HG02642 (cell line): ENCODE results near the gene RPL18A.

Experiments used
- ATAC-seq: cut with Tn5 transposase; IDR thresholded peaks from one replicate; pipeline ENCODE4 v1.9.1; 2021; ENCODE audit warnings: mild to moderate bottlenecking; ENCODE audit not compliant: unreplicated experiment, poor library complexity

The RPL18A gene

DNA sequence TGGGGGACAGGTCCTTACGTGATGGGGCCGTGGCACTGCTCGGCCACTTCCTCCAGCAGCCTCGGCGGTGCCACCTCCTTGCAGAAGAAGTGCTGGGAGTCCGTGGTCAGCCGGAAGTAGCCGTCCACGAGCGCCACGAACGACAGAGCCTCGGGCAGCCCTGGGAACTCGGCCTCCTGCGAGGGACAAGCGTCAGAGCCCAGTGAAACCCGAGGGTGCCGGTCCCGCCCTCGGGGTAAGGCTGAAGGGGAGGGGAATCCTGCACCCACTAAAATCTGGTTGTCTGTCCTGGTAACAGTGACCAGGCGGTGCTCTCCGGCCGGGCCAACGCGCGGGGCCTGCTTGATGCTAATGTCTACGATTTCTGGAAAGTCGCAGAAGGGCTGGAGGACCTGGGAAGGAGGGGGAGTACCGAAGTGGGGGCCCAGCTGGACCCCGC, 18.3 kb upstream of the RPL18A start:
- ATAC-seq = no peak

DNA sequence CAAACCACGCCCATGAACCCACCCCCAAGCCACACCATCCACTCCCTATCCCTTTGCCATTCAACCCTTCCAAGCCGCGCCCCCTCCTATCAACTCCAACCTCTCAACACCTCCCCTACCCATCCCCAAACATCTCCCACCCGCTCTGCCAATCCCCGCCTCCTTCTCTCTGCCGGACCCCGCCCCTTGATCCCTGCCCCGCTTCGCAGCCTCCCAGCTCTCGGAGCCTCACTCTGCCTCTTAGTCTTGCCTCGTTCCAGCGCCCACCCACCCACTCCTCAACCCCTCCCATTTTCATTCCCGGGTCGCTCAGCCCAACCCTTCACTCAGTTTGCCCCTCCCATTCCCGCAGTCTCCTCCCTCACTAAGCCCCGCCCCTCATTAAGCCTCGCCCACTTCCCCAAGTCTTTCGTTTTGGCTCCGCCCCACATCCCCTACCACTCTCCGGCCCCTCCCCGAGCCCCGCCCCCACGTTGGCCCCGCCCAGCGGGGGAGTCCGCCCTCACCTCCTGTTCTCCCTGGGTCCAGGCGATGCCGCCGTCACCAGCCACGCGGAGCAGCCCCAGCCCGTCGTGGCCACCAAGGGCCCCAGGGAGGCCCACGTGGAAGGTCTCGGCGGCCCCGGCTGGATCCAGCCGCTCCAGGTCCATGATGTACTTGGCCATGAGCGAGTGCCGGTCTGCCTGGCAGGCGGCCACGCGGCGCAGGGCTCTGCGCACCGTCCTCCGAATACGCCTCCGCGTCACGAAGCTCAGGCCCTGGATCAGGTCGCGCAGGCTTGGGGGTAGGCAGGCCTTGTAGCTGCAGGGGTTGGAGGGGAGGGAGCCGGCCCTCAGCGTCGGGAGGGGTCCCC, 17.7 kb upstream of the RPL18A start:
- ATAC-seq = no peak

DNA sequence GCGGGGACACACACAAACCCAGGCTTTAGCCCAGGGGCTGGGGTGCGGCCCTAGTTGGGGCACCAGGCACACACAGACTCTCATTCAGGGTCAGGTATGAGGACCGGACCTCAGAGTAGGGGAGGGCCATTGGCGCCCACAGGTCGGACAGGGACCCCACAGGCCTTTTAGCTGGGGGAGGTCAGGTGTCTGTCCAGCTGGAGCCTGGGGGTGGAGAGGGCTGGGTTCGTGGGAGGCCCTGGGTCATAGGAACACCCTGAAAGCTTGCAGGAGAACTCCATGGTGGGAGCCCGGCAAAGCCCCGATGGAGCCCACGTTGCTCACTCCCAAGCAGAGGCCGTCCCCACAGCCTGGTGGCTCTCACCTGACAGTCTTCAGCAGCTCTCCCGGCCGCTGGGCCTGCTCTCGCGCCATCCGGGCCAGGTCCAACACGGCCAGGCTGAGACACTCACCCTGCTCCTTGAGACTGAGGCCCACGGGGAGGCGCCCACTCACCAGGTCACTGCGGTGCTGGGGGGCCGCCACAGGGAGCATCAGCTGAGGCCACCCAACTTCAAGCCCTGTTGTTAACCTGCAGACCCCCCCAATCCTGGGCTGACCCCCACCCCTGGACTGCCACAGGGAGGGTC, 16.9 kb upstream of the RPL18A start:
- ATAC-seq = no peak

DNA sequence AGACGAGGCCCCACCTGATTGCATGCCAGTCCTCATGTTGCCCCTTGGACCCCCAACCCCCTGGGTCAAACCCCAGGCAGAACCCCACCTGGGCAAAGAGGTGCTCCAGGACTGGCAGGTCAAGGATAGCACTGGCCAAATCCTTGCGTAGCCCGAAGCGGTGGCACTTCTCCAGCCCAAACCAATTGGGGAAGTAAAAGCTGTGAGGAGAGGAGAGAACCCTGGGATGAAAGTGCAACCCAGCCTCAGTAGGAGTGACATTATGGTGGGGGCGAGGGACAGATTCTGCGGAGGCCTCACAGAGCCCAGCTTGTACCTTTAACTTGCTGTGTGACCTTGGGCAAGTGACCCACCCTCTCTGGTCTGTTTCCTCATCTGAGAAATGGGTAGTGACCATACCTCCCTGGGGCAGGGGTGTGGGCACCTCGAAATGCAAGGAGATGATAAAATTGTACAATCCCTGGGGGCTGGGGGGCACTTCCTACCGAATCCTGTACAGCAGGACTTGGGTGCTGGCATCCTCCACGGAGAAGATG, 16.4 kb upstream of the RPL18A start:
- no peak for ATAC-seq

DNA sequence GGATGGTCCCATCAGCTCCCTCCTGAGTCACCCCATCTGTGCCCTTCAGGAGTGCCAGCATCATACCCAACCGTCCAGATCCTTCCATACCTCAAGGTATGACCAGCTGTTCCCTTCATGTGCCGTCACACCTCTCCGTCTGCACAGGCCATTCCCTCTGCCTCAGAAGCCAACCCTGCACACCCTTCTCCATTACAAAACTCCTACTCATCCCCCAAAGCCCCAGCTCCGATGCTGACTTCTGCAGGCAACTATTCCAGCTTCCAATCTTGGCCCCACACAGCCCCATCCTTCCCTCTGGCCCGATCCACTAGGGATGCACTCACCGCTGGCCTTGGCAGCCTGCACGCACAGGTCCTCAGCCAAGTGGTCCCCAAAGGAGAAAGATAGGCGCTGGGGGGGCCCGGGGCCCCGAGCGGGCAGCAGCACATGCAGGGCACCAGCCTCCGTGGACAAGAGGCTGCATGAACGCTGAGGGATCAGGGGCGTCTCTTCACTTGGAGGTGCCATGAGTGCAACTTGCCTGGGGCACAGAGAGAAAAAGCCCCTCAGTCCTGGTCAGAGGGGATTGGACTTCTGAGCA, 15.7 kb upstream of the RPL18A start:
- ATAC-seq = no peak

DNA sequence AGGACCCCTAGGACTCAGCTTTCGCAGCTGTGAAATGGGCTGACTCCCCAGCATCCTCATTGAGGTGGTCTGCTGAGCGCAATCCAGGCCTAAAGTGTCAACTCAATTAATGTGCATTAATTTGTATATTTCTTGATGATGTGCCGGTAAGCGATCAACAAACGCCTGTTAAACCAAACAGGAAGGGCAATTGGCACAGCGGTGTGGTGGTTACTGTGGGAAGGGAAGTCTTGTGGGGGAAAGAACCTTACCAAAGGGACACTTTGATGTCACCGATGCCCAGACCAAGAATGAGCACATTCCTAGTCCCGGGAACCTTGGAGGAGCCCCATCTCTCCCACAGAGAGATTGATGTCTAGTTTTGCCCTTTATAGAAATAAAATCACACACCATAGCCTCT, 13.6 kb upstream of the RPL18A start:
- ATAC-seq = no peak

DNA sequence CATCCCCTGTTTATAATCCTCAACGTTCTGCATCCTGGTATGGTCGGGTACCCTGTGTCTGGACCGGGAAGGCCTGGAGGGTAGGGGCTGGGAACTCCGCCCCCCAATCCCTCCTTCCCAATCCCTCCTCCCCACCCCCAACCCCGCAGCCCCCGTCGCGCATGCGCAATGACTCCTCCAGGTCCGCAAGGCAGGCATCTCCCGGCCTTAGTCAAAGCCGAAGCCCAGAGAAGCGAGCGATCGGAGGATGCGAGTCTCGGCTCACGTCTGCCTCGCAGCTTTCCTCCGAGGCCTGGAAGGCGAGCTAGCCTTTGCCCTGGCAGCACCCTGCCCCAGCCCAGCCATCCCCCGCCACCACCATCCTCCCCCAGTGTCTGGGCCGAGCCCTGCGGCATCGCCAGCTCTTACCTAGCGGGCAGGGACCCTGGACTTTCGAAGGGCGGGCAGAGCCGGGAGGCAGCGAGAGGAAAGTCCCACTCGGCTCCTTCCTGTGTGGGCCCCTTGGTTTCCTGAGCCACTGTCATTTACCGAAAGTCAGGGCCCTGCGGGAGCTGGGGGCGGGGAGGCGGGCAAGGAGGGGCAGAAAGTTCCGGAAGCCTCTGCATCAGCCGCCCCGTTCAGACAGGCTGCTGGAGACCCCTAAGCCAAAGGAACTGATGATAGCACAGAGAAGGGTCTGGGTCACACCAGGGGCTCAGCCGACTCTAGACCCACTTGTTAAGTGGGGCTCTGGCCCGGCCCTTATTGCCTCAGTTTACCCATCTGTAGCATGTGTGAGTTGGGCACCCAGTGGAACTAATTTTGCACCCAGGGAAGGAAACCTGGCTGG, 12.0 kb upstream of the RPL18A start, which contains the start of gene JAK3:
Gene JAK3, minus strand, starts transcription at position 445 of the 829 bp plus-strand sequence. CDS start 3,565 bp downstream, outside the sequence.
- peak; percentile 80 for ATAC-seq

DNA sequence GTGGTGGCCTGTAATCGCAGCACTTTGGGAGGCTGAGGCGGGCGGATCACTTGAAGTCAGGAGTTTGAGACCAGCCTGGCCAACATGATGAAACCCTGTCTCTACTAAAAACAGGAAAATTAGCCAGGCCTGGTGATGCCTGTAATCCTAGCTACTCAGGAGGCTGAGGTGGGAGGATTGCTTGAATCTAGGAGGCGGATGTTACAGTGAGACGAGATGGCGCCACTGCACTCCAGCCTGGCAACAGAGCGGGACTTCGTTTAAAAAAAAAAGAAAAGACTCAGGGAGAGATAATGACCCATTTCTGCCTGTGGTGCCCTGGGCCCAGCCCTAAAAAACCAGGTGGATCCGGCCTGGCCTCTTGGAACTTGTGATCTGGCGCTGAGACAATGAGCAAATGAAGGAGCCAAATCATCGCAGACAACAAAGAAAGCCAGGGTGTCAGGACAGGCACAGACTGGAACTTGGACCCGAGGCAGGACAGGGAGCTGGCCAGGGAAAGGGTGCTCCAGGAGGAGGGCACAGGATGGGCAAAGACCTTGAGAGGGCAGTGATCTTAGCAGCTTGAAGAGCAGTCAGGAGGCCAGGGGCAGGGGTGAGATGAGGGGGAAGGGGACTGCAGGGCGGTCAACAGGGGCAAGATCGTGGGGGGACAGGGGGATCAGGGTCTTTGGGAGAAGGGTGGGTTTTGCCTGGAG, 11.0 kb upstream of the RPL18A start:
- no peak for ATAC-seq

DNA sequence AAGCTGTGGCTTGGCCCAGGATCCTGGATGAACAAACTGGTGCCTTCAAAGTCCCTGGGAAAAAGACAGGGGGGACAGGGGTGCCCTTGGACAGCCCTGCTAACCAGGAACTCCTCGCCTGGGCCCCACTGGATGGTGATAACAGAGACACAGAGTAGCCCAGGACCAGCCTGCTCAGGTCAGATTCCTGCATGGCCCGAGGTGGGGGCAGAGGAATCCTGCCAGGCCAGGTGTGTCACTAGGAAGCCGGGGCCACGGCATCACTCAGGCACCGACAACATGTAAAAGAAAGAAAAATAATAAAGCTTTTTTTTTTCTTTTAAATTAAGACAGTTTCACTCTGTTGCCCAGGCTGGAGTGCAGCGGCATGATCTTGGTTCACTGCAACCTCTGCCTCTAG, 5.6 kb upstream of the RPL18A start:
- no peak for ATAC-seq

DNA sequence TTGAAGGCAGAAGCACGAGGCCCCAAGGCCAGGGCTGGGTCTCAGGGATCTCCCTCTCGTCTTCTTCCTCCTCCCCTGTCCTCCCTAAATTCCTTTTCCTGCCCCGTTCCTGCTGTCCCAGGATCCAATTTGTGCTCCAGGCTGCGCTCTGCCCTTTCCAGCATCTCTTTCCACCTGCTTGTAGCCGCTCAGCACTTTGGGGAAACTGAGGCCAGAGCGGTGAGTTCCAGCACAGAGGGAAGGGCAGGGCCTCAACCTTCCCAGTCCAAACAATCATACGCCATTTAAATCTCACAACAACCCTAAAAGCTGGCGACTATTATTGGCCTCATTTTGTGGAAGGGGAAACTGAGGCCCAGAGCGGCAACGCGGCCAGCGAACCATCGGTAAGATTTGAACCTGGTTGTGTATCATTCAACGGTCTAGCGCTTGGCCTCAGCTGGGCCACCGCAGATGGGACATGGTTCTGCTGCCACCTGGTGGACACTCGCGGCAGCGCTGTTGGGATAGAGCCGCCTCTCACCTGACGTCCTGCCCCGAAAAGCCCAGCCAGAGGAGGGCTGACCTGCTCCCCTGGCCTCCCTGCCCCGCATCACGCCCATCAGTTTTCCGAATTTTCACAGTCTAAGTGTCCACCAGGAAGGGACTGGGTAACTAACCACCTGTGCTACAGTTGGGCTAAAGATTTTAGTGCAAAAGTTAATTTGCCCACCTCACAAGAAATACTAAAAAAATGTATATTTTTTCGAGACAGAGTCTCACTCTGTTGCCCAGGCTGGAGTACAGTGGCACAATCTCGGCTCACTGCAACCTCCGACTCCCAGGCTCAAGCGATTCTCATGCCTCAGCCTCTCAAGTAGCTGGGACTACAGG, 4.2 kb upstream of the RPL18A start:
- no peak for ATAC-seq

DNA sequence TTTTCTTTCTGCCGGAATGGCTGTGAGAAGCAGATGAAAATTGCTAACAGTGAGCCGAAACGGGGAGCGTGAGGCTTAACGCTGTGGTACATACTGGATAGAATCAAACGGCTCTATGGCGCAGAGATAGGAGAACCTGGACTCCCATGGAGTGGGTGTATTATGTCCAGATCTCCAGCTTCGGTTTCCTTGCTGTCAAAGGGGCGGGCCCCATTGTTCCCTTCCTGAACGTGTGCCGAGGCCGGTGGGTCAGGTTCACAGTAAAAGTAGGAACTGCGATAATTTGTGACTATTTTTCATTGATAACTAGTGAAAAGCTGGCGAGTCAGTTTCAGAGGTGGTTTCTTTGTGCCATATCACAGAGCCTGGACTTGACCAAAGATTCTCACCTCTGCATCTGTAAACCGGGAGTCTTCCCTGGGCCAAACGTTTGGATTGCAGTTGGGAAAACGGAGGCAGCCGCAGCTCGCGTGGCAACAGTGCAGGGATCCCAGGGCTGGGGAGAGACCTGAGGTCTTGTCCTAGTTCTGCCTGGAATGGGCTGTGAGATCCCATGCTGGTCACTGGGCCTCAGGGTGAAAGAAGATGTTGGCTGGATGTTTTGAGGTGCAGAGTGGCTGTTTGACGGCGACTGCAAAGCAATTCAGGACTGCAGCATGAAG, 752 bp downstream of the RPL18A start:
- ATAC-seq = no peak

DNA sequence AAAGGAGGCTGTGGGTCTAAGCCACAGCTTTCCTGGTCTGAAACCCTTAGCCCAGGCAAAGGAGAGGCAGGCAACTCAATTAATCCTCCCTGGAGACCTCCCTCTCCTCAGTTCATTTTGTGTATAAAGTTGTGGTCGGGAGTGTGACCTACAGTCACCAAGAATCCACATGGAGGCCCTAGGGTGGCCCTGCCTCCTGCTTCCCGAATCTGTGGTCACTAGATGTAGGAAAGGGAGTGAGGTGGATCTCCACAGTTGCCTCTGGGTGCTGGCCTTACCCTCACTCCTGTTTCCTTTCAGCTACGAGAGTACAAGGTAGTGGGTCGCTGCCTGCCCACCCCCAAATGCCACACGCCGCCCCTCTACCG, 1.3 kb downstream of the RPL18A start:
- no peak for ATAC-seq

DNA sequence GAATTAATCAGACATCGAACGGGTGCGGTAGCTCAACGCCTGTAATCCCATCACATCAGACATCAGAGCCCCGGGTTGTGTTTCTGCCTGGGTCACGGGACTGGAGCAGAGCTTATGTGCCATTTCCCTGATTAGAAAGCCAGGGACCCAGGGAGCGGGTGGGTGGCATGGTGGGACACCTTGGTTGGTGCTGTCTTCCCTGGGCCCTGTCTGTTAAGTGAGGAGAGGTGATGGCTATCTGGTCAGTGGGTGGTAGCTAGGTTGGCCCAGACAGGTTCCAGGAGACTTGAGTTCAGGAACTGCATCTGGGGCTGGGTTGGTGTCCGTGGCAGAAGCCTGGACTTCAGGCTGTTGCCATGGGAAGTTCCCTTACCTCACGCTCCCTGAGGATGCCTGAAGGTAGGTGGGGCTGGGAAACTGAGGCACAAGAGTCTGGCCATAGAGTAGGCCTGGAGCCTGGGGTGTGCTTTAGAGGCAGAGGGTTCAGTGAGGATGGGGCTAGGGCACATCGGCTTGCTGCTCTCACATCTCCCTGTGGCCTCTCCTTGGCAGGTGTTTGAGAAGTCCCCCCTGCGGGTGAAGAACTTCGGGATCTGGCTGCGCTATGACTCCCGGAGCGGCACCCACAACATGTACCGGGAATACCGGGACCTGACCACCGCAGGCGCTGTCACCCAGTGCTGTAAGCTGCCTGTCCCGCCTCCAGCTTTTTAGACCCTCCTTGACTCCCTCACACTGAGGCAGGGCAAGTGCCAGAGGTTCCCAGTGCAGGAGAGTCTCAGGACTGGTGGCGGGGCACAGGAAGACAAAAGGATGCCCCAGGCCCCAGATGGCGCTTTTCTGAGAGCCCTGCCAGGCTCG, 2.1 kb downstream of the RPL18A start:
- ATAC-seq = no peak

DNA sequence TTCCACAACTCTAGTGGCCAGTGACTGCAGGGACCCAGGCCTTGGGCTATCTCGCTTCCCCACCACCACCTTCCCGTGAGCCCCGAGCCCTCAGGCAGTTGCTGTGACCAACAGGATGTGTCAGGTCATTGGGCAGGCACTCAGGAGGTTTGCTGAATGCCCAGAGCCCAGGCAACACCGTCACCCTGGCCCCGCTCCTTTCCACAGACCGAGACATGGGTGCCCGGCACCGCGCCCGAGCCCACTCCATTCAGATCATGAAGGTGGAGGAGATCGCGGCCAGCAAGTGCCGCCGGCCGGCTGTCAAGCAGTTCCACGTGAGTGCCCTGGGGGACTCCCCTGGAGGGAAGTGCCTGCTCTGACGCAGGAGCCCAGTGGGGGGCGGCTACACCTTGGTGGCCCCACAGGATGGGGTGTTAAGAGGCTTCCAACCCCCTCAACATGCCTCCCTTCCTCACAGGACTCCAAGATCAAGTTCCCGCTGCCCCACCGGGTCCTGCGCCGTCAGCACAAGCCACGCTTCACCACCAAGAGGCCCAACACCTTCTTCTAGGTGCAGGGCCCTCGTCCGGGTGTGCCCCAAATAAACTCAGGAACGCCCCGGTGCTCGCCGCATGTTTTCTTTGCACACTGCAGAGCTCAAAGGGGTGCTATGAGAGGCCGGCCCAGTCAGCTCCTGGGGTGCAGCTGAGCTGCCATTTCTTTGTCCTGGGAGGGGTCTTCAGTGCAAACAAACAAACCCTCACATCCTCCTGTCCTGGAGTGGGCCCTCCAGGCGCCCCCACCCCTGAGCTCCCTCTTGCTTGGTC, 3.2 kb downstream of the RPL18A start:
- no peak for ATAC-seq

DNA sequence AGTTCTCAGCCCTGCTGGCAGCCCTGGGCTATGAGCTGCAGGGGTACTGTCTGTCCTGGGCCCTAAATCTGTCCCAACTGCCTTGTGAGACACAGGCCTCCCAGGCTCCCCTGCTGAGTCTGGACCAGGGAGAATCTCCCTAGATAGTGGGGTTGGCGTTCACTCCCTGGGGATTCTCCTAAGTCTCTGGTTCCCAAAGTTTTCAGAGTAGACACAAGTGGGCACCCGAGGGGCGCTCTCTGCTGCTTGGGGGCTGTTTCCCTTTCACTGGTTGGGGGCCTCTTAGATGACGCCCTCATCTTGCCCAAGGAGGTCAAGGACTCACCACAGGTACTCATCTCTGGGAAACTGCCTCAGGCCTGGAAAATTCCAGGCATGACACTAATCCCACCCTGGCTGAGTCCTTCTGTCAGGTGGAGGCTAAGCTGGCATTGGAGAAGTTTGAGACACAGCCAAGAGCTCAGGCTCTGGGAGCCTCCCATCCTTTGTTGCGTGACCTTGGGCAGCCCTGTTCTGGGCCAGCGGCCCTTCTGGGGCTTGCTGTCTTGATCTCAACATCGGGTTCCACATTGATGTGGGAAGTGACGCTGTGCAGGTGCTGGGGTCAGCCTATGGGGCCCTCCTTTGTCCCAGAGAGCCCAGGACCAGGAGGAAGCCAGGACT, 3.9 kb downstream of the RPL18A start:
- no peak for ATAC-seq
